GM10266 (cell line): ENCODE measurements around the gene DOCK1.

Experiments
- DNase-seq: peaks from one replicate; pipeline ENCODE4 v3.0.0; 2012; ENCODE audit errors: extremely low spot score
- TF ChIP-seq, protein P1 (sequence below): IDR thresholded peaks from 2 replicates; pipeline ENCODE4 v1.5.1; 2012; ENCODE audit warnings: mild to moderate bottlenecking, low read depth; ENCODE audit not compliant: control insufficient read depth, insufficient read depth; ENCODE audit errors: missing control alignments

Gene DOCK1

DNA sequence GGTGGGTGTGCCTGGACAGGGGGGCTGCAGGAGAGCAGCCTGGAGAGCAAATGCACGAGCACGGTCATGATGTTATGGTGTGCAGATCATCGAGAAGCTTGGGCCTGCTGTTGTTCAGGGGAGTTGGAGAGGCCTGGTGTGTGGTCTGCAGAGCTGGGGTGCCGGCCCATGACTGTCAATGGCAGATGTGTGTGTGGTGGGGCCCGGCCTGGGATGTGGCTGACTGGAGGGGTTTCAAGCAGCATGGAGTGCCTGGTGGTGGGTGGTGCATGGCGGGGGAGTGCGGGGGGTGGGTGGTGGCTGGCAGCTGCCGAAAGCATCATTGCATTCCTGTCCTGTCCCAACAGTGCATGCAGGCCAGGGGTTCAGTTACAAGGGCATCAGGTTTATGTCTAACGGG is 122.6 kb downstream of the DOCK1 start:
- no peak for DNase-seq
- TF ChIP-seq, protein P1, sequence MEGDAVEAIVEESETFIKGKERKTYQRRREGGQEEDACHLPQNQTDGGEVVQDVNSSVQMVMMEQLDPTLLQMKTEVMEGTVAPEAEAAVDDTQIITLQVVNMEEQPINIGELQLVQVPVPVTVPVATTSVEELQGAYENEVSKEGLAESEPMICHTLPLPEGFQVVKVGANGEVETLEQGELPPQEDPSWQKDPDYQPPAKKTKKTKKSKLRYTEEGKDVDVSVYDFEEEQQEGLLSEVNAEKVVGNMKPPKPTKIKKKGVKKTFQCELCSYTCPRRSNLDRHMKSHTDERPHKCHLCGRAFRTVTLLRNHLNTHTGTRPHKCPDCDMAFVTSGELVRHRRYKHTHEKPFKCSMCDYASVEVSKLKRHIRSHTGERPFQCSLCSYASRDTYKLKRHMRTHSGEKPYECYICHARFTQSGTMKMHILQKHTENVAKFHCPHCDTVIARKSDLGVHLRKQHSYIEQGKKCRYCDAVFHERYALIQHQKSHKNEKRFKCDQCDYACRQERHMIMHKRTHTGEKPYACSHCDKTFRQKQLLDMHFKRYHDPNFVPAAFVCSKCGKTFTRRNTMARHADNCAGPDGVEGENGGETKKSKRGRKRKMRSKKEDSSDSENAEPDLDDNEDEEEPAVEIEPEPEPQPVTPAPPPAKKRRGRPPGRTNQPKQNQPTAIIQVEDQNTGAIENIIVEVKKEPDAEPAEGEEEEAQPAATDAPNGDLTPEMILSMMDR, result no peak

DNA sequence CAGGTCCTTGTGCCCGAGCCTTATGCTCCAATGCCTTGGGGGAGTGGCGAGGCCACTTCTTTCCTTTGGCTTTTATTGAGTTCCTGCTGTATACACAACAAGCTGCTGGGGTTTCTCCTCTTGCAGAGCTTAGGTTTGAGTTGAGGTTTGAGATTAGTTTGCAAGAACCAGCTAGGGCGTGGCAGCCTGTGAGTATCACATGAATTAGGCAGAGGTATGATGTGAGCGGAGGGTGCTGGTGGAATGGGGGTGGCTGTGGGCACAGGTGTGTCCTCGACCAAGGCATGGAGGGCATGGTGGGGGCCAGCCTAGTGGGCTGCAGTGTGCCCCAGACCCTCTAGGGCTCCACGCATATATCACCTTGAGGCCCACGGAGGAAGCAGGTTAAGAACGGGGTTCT is 123.3 kb downstream of the DOCK1 start:
- DNase-seq, result no peak

DNA sequence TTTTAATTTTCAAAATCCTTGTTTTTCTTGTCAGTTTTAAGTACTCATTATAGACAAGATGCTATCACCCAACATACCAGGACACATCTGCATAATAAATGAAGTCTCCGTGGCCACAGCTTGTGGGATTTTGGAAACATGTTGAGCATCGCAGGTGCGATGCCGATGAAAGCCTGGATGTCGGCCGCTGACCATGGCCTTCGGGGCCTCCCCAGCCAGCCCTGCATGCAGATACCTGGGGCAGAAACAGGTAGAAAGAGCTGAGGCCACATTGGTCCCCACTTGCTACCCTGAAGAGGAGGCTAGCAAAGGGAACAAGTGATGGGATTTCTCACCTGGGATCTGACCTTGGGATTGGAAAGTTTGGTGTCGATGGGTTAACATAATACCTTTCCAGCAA is 123.8 kb downstream of the DOCK1 start:
- TF ChIP-seq, protein P1, result no peak
- DNase-seq, result no peak

More for the DNA sequence above, 123.3 kb downstream of the DOCK1 start:
- TF ChIP-seq, protein P1, result no peak

DNA sequence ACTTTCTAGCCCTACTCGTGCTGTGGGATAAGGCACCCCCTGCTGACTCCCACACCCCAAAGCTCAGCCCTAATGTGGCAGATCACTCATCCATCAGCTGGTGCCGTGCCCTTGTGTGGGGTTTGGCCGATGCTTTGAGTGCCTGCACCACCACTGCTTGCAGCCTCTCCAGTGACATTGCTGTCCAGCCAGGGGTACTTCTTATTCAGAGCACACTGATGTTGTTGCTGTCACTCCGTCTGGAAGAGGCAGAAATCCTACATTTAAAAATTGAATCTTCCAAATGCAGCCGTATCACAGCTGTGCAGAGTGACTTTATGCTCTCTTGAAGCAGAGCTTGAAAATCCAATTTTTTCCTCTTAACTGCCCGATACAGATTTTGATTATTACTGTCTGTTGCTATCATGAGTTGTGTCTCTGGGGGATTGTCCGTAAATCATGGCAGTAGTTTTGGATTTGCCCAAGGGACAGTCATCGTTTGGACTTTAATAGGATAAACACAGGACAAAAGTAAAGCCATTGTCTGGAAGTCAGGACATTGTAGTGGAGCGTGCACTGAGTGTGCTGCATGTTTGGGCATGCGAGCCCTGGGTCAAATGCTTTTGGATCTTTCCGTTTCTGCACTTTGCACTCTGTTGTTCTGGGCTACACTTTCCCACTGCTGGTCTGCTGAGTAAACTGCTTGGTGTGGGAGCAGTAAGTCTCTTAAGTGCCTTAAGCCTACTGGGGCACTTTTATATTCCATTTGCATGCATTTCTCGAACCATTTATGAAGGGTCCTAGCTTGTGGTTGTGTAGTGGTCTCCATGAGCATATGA is 128.2 kb downstream of the DOCK1 start:
- no peak for DNase-seq
- TF ChIP-seq, protein P1, result no peak

DNA sequence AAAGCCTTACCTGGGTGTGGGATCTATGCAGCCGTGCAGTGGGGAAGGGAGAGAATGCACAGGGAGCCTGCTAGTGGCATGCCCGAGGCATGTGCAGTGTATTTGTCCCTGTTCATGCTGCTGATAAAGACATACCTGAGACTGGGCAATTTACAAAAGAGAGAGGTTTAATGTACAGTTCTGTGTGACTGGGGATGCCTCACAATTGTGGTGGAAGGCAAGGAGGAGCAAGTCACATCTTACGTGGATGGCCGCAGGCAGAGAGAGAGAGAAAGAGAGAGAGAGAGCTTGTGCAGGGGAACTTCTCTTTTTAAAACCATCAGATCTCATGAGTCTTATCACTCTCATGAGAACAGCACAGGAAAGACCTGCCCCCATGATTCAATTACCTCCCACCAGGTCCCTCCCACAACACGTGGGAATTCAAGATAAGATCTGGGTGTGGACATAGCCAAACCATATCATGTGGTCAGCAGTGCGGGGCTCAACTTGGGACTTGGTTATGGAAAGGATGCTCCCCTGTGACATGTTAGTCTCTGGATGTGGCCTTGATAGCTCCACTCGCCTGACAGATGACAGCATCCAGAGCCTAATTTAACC is 128.9 kb downstream of the DOCK1 start:
- TF ChIP-seq, protein P1, result no peak
- DNase-seq, result no peak

DNA sequence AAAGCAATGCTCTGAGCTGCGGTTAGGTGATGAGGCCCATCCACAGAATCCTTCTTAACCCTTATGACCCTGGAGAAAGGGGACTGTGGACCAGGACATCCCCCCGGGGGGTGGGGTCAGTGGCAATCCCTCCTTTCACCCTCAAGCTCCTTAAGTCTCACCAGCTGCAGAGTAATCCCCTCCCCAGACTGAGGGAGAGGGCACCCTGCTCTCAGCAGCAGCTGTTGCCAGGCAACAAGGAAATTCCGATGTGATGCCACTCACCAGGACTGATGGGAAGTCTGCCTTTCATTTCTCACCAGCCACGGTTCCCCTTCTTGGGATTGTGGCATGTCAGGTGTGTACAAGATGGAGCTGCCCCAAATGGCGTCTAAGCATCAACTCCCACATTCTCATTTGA is 129.6 kb downstream of the DOCK1 start:
- TF ChIP-seq, protein P1, result no peak
- no peak for DNase-seq

DNA sequence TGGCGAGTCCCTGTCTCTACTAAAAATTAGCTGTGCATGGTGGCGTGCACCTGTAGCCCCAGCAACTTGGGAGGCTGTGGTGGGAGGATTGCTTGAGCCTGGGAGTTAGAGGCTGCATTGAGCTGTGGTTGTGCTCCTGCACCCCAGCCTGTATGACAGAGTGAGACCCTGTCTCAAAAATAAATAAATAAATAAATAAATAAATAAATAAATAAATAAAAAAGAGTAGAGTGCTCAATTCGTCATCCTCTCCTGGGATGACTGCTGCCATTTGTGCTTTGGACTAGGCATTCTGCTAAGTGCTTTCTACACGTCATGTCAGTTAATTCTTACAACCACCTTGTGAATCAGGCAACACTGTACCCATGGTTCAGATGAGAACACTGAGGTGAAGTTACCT is 130.6 kb downstream of the DOCK1 start:
- DNase-seq, result no peak
- TF ChIP-seq, protein P1, result no peak
